IMR-90 (cell line): ENCODE results near the gene THOP1.

ENCODE experiments used
- BHLHE40 ChIP-seq: fragments of 150-350 bp; IDR thresholded peaks from 2 replicates; pipeline ENCODE4 v1.6.1; 2016; ENCODE audit warnings: mild to moderate bottlenecking, low read depth, low read length
- CEBPB ChIP-seq: IDR thresholded peaks from 2 replicates; pipeline ENCODE4 v1.6.1; 2012; ENCODE audit warnings: low read depth, low read length, improper control_type of control experiment
- MAZ ChIP-seq: IDR thresholded peaks from 2 replicates; pipeline ENCODE4 v1.6.1; 2012; ENCODE audit warnings: low read depth, mild to moderate bottlenecking, low read length, improper control_type of control experiment, moderate library complexity, borderline replicate concordance
- MXI1 ChIP-seq: IDR thresholded peaks from 2 replicates; pipeline ENCODE4 v1.6.1; 2012; ENCODE audit warnings: low read depth, mild to moderate bottlenecking, low read length, moderate library complexity, borderline replicate concordance
- POLR2A ChIP-seq: IDR thresholded peaks from 2 replicates; pipeline ENCODE4 v1.6.1; 2012; ENCODE audit warnings: mild to moderate bottlenecking, low read depth, low read length
- RAD21 ChIP-seq: IDR thresholded peaks from 2 replicates; pipeline ENCODE4 v1.6.1; 2012; ENCODE audit warnings: low read length, improper control_type of control experiment
- RCOR1 ChIP-seq: IDR thresholded peaks from 2 replicates; pipeline ENCODE4 v1.6.1; 2012; ENCODE audit warnings: mild to moderate bottlenecking, low read length, improper control_type of control experiment; ENCODE audit not compliant: insufficient replicate concordance
- USF2 ChIP-seq: fragments of 150-350 bp; IDR thresholded peaks from 2 replicates; pipeline ENCODE4 v1.6.1; 2017; ENCODE audit warnings: mild to moderate bottlenecking, antibody characterized with exemption, low read length, low read depth
- TF ChIP-seq, protein P1 (sequence below): conservative IDR thresholded peaks from 2 replicates; pipeline ENCODE4 v1.5.1; 2012; ENCODE audit warnings: mild to moderate bottlenecking, low read depth, low read length, improper control_type of control experiment

- TF ChIP-seq RAD21: no peak
- no peak for TF ChIP-seq POLR2A
- TF ChIP-seq, protein P1, sequence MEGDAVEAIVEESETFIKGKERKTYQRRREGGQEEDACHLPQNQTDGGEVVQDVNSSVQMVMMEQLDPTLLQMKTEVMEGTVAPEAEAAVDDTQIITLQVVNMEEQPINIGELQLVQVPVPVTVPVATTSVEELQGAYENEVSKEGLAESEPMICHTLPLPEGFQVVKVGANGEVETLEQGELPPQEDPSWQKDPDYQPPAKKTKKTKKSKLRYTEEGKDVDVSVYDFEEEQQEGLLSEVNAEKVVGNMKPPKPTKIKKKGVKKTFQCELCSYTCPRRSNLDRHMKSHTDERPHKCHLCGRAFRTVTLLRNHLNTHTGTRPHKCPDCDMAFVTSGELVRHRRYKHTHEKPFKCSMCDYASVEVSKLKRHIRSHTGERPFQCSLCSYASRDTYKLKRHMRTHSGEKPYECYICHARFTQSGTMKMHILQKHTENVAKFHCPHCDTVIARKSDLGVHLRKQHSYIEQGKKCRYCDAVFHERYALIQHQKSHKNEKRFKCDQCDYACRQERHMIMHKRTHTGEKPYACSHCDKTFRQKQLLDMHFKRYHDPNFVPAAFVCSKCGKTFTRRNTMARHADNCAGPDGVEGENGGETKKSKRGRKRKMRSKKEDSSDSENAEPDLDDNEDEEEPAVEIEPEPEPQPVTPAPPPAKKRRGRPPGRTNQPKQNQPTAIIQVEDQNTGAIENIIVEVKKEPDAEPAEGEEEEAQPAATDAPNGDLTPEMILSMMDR: no peak
- TF ChIP-seq CEBPB: no peak
- no peak for TF ChIP-seq MXI1
- TF ChIP-seq USF2: no peak
- no peak for TF ChIP-seq RCOR1
- no peak for TF ChIP-seq BHLHE40
- TF ChIP-seq MAZ: no peak
Observed at GRCh38 chr19:2762783-2763496, 22.4 kb upstream of the THOP1 start.
